DMS 273 (cell line): ENCODE measurements around the gene RNF215.
"Not testable (repeated sequence)": the region's sequence is repeated elsewhere in the genome, so short reads cannot be mapped to it uniquely, and the experiment has no call there.

ENCODE experiments used
- DNase-seq: peaks from one replicate; lab custom pipeline; 2025; ENCODE audit not compliant: unreplicated experiment; lab: John Stamatoyannopoulos, UW

The RNF215 gene

DNA sequence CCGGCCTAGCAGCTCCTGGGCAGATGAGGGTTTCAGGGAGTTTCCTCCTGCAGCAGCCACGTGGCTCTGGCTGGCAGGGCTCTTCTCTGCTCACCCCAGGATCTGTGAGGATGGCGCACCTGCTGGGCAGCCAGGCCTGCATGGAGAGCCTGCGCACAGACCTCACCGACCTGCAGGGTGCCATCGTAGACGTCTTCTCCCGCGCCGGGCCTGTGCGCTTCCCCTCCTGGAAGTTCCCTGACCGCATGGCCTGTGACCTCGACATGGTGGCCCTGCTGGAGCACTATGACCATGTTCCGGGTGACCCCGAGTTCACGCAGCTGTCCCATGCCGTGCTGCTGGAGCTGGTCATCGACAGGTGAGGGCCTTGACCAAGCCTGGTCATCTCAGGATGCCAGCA, 21.3 kb downstream of the RNF215 start:
- no peak for DNase-seq

DNA sequence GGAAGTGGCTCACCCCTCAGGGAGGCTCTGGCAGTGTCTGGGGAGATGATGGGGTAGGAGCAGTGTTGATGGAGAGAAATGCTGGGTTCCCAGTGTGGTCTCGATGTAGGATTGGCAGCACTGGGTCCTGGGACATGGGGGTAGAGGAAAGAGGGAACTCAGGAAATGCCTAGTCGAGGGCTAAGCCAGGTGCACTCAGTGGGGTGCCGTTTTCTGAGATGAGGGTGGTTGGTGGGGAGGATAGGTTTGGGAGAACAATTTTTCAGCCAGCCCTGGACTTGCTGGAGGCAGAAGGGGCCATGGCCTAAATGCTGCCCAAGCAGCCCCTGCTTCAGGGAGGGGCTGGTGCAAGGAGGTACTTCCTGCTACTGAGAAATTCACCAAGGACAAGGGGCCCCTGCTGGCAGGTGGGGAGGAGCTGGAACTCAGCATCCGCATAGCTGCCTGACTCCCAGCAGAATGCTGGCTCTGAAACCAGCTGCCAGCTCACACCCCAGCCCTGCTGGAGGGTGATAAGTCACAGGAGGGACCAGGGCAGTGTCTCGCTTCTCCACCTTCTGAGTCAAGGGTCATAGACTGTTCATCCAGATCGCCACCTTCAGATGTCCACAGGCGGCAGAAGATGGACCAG, 24.4 kb downstream of the RNF215 start:
- DNase-seq: peak; percentile 9

- DNase-seq: no peak
These were observed 25.1 kb downstream of the RNF215 start for GRCh38 chr22:30361916-30362650.

DNA sequence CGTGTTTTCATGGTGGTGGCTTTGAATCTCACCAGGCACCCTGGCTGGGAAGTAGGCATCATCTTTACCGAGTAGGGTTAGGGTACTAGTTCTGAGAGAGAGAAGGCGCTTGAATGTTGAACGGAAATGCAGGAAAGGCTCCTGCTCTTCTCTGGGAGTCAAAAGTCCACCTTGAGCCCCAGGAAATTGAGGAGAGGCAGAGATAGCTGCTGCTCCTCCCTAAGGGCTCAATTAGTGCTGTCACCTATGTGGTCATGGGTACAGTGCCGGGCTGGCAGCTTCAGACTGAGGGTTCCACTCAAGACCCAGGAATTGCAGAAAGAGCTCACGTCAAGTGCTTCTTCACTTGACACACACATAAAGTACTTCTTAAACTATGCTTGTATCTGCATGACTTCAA, 28.7 kb downstream of the RNF215 start:
- no peak for DNase-seq

GRCh38 chr22:30357650-30358215, 29.5 kb downstream of the RNF215 start:
- no peak for DNase-seq

DNA sequence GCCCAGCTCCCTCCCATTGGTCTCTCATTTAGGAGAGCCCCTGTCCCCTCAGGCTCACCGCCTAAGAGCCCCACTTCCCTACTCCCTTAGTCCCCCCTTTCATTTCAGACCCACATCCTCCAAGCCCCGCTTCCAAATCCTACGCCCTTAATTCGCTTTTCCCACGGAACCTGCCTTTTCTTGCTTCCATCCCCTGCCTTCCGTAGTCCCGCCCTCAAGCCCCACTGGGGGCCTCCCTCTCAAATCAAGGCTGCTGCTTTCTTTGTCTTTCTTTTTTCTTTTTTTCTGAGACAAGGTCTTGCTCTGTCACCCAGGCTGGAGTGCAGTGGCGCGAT, 30.0 kb downstream of the RNF215 start:
- DNase-seq: no peak

GRCh38 chr22:30356449-30357235, 30.6 kb downstream of the RNF215 start, which contains the start of the genes CCDC157 and SF3A1:
TSS of gene CCDC157 (plus strand) at chr22:30357007. CDS start at chr22:30366001, 8,994 bp downstream.
TSS of gene SF3A1 (minus strand) at chr22:30356894. CDS start at chr22:30356792, 102 bp downstream.
- DNase-seq: peak; percentile 92

- no peak for DNase-seq
These were observed 32.6 kb downstream of the RNF215 start for GRCh38 chr22:30354644-30355043.

GRCh38 chr22:30351226-30351625, 36.0 kb downstream of the RNF215 start:
- DNase-seq: no peak

DNA sequence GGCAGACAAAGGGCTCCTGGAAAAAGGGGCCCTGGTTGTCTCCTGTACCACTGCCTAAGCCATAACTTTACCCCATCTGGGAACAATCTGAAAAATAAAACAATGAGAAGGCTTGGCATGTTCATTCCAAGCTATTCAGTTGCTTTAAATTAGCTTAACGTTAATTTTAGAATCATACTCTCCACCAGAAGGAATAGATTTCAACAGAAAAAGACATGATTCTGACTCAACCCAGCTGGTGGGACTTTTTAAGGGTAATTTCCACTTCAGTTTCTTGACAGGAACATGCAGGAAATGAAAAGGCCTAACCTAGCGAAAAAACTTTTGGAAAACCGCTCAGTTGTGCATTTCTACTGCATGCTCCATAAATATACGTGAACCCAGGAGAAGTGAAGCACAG, 38.4 kb downstream of the RNF215 start:
- DNase-seq: no peak

DNA sequence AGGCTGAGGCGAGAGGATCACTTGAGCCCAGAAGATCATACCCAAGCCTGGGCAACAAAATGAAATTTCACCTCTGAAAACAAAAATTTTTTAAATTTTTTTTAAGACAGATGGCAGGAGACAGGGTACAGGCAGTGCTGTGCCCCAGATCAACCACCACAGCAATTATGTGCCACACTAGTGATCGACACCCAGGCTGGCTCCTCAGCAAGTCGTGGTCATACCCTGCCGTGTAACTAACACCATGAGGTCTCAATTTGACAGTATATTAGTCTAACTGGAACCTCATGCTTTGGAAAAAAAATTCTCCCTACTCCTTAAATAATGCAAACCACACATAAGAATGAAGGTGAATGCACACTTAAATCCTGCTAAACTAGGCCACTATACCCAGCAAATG, 38.8 kb downstream of the RNF215 start:
- DNase-seq: no peak

GRCh38 chr22:30347255-30347892, 39.8 kb downstream of the RNF215 start:
- DNase-seq: no peak

- no peak for DNase-seq
These were observed 42.6 kb downstream of the RNF215 start for GRCh38 chr22:30344447-30345200.

DNA sequence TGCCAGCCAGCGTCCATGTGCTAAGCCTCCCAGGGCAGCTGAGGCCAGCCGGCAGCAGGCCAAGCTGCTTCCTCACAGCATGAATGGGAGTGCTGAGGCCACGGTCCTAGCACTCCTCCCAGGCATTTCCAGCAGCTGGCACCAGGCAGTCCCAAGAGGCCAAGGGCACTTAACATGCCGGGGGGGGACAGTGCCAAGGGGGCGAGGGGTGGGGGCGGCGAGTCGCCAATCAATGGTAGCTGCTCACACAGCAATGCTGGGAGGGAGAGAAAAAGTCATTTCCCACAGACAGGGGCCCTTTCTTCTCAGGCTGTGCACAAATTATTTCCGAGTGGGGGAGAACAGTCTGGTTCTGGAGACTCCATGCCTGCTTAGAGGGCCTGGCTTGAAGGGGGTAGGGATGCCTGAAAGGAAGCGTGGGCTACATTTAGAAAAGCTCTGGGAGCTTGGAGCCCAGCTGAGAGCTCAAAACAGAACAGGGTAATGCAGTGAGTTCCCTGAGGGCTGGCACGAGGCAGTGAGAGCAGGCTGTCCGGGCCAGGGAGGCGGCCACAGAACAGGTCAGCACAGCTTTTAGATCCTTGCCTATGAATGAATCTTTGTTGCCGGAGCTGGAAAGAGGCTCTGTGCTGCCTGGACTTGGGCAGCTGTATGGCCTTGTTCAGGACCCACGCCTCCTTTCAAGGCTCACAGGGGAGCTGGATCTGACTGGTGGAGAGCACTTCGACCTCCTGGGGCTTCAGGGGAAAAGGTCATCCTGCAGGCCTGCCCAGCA, 46.1 kb downstream of the RNF215 start:
- DNase-seq: peak; percentile 73

DNA sequence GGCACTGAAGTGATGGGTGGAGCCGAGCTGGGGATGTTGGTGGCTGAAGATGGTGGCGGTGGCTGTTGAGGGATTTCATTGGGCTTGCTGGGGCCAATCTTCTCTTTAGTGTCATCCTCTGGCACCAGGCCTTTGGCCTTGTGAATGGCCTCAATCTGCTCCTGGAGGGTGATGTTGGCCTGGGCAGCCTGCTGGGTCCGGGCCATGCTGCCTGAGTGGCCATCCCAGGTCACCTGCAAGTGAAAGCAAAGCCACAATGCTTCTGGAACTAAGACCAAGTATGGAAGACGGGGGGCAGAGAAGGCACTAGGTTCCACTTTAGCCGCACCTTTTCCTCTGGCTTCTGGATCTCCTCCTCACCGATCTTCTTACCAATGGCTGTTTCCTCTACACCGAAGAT, 48.4 kb downstream of the RNF215 start:
- no peak for DNase-seq

GRCh38 chr22:30338341-30338740, 48.9 kb downstream of the RNF215 start:
- DNase-seq: not testable (repeated sequence)

DNA sequence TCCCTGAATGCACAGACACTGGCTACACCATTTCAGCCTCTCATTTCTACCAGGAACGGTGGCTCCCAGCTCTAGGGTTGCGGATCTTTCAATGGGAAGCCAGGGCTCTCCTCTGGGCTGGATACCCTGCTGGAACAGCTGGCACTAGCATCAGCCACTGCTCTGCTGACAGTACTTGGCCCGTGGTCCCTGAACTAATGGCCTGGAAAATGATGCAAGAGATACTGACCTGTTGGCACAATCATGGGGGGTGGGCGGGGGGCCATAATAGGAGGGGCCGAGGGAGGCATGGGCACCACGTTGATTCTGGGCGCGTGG, 49.8 kb downstream of the RNF215 start:
- DNase-seq: no peak

DNA sequence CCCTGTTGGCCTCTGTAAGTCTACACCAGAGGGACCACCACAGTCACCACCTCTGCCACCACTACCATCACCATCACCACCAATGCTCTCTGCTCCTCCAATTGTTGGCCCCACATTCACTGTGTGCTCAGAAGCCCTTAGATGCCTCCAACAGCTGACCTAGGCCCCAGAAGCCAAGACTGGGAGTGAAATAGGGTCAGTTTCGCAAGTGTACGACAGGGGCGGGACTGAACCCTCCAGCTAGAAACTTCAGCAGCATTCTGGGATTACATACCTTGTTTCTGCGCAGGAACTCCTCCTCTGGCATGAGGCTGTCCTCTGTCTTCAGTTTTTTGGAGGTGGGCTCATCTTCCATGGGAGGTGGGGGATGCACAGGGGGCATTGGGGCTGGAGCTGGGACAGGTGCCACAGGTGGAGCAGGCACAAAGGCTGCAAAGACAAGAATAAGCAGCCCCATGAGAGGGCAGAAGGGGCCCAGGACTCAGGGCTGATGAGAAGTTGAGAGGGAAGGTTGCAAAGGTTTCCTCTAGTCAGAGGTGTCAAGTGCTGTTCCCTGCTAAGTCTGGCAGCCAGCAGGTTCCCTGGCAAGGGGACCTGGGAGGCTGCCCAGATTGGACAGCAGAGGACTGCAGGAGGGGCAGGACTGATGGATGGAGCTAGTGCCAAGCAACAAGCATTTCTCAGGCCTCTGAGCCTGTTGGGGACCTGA, 50.3 kb downstream of the RNF215 start:
- no peak for DNase-seq

- DNase-seq: no peak
These were observed 52.0 kb downstream of the RNF215 start for GRCh38 chr22:30335236-30335635.
